Measurements from ENCODE around the gene CHKA.

GRCh38 chr11:68076371-68077042, 44.7 kb downstream of the CHKA start:
- no peak for TF ChIP-seq EZH2 (IDR thresholded peaks at IDR 0.05)
- no peak for TF ChIP-seq POLR2AphosphoS5 (IDR thresholded peaks at IDR 0.05; ENCODE audit: borderline replicate concordance, low read depth, low read length)
- TF ChIP-seq FOXP2 (optimal IDR thresholded peaks at IDR 0.05; ENCODE audit: control extremely low read depth, extremely low read length, insufficient read depth), result no peak

Measured in SK-N-MC (cell line).